Vagina (tissue), 2 donors: ENCODE measurements around the gene NRG3.

Experiments
- POLR2A ChIP-seq, 2 donors: fragments of 450-650 bp; IDR thresholded peaks; one replicate each; pipeline ENCODE4 v1.6.1; 2017; ENCODE audit warnings: antibody characterized with exemption in 2 of 2, mild to moderate bottlenecking in 2 of 2, moderate library complexity in 2 of 2
- POLR2AphosphoS5 ChIP-seq, 2 donors: sonication (generic); formaldehyde crosslinking; IDR thresholded peaks; one replicate each; pipeline ENCODE4 v1.9.0; 2017; ENCODE audit warnings: antibody characterized with exemption in 2 of 2, mild to moderate bottlenecking in 2 of 2, low read depth in 1 of 2; ENCODE audit not compliant: insufficient read depth in 1 of 2
- TF ChIP-seq, protein P1 (sequence below), 3 experiments: fragments of 450-650 bp in 2 of 3; fragments of 200-600 bp in 1 of 3; sonication (generic) in 1 of 3; IDR thresholded peaks; one replicate each; pipeline ENCODE4 v1.5.1; 2017 to 2019; ENCODE audit warnings: antibody characterized with exemption in 3 of 3, mild to moderate bottlenecking in 2 of 3, moderate library complexity in 2 of 3

DNA sequence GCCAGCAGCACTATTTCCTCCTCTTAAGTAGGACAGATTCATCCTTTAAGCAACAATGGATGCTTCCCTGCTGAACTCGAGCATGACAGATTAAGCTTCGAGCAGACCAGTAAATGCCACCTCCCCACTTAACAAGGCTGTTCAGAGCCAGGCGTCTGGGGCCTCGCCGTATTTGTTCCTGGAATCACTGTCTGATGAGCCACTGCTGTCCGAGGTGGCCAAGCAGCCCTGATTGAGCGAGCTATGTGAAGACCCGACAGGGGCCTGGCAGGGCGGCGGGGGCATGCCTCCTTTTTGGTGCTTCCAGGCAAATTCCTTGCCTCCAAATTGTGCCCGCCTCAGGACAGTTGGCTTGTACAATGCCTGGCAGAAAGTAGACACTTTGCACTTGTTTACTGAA lies 862.6 kb downstream of the NRG3 start:
- TF ChIP-seq POLR2A (IDR thresholded peaks at IDR 0.05) (no peak), POLR2AphosphoS5 (IDR thresholded peaks at IDR 0.05; ENCODE audit: insufficient read depth in 1 of 2, low read depth in 1 of 2) (no peak)
- TF ChIP-seq, protein P1, sequence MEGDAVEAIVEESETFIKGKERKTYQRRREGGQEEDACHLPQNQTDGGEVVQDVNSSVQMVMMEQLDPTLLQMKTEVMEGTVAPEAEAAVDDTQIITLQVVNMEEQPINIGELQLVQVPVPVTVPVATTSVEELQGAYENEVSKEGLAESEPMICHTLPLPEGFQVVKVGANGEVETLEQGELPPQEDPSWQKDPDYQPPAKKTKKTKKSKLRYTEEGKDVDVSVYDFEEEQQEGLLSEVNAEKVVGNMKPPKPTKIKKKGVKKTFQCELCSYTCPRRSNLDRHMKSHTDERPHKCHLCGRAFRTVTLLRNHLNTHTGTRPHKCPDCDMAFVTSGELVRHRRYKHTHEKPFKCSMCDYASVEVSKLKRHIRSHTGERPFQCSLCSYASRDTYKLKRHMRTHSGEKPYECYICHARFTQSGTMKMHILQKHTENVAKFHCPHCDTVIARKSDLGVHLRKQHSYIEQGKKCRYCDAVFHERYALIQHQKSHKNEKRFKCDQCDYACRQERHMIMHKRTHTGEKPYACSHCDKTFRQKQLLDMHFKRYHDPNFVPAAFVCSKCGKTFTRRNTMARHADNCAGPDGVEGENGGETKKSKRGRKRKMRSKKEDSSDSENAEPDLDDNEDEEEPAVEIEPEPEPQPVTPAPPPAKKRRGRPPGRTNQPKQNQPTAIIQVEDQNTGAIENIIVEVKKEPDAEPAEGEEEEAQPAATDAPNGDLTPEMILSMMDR (IDR thresholded peaks at IDR 0.05) = no peak
